Osteocyte (in vitro differentiated cells): ENCODE data around the gene CHRM5. TPM values are rescaled to one million over a fixed set of nuclear protein-coding genes. Genes with fewer than 3 reads are reported as not detected.
"Not testable (repeated sequence)": the region's sequence is repeated elsewhere in the genome, so short reads cannot be mapped to it uniquely, and the experiment has no call there.

ENCODE experiments used
- DNase-seq: peaks from one replicate; pipeline ENCODE4 v3.0.0; 2021; ENCODE audit warnings: mixed read lengths; ENCODE audit not compliant: unreplicated experiment; ENCODE audit errors: extremely low spot score
- H3K27ac Mint-ChIP-seq: one replicate; pipeline ENCODE4 v1.8.0; 2021; ENCODE audit warnings: mild to moderate bottlenecking, mixed read lengths; ENCODE audit not compliant: unreplicated experiment
- H3K27me3 Mint-ChIP-seq: one replicate; pipeline ENCODE4 v1.8.0; 2021; ENCODE audit warnings: mixed read lengths; ENCODE audit not compliant: unreplicated experiment
- H3K36me3 Mint-ChIP-seq: one replicate; pipeline ENCODE4 v1.8.0; 2021; ENCODE audit warnings: mixed read lengths; ENCODE audit not compliant: unreplicated experiment
- H3K4me1 Mint-ChIP-seq: one replicate; pipeline ENCODE4 v1.8.0; 2021; ENCODE audit warnings: mixed read lengths; ENCODE audit not compliant: unreplicated experiment
- H3K4me3 Mint-ChIP-seq: one replicate; pipeline ENCODE4 v1.8.0; 2021; ENCODE audit warnings: mild to moderate bottlenecking, moderate library complexity, mixed read lengths; ENCODE audit not compliant: unreplicated experiment
- H3K9me3 Mint-ChIP-seq: one replicate; pipeline ENCODE4 v1.8.0; 2021; ENCODE audit warnings: mixed read lengths; ENCODE audit not compliant: unreplicated experiment
- total RNA-seq: library from RNA; stranded (reverse); gene quantifications from 2 replicates; pipeline ENCODE4 v1.2.1, GENCODE V29; 2021
- TF ChIP-seq, protein P1 (sequence below): fragments of 200-600 bp; sonication (generic); IDR thresholded peaks from 2 replicates; pipeline ENCODE4 v1.5.0; 2021; ENCODE audit warnings: antibody characterized with exemption, mild to moderate bottlenecking, moderate library complexity

Gene CHRM5
- total RNA-seq, 1 donor from 2014 or later = not detected

DNA sequence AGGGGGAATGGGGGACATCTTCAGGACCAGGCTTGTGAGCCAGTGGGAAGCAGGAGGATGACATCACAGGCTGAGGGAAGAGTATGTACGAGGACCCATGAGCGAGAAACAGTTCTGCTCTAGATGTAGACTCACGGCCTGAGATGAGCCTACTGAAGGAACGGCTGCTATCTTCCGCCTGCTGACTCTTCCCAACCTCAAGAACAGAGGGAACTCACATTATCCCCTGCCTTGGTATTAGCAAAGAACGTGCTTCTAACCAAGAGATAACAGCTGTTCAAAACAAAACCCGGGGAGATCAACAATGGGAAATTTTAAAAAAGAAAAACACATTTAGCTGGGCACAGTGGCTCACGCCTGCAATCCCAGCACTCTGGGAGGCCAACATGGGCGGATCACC, 45.4 kb downstream of the CHRM5 start:
- TF ChIP-seq, protein P1, sequence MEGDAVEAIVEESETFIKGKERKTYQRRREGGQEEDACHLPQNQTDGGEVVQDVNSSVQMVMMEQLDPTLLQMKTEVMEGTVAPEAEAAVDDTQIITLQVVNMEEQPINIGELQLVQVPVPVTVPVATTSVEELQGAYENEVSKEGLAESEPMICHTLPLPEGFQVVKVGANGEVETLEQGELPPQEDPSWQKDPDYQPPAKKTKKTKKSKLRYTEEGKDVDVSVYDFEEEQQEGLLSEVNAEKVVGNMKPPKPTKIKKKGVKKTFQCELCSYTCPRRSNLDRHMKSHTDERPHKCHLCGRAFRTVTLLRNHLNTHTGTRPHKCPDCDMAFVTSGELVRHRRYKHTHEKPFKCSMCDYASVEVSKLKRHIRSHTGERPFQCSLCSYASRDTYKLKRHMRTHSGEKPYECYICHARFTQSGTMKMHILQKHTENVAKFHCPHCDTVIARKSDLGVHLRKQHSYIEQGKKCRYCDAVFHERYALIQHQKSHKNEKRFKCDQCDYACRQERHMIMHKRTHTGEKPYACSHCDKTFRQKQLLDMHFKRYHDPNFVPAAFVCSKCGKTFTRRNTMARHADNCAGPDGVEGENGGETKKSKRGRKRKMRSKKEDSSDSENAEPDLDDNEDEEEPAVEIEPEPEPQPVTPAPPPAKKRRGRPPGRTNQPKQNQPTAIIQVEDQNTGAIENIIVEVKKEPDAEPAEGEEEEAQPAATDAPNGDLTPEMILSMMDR = no peak
- no peak for DNase-seq
- Mint-ChIP-seq H3K36me3 (peaks cover 5% of the 10 kb centered on the region), H3K4me1 (peaks cover 33% of the 10 kb centered on the region), H3K9me3 (no peaks in the 10 kb centered on the region), H3K27me3 (no peaks in the 10 kb centered on the region), H3K27ac (no peak overlapping the region), H3K4me3 (no peak overlapping the region)

DNA sequence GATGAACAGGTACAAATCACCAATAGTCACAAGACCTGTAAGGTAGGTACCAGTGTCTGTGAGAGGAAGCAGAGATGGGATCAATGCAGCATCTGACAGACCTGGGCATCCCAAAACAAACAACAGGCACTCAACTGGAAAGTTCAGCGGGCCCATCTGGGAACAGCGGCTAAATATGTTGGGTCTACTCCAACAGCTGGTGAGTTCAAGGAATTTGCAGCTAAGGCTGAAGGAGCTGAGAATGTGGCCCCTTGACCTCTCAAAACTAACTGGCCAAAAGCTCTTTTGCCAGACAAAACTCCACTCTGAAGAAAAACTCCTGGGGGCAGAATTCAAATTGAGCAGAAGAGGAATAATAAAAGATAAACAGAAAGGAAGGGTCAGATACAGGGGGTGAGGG, 46.3 kb downstream of the CHRM5 start:
- DNase-seq = no peak
- peak overlapping the region; percentile 78 for H3K27ac Mint-ChIP-seq
- H3K4me3 Mint-ChIP-seq = no peak overlapping the region
- H3K9me3 Mint-ChIP-seq = no peaks in the 10 kb centered on the region
- H3K36me3 Mint-ChIP-seq = peaks cover 5% of the 10 kb centered on the region
- H3K4me1 Mint-ChIP-seq = peaks cover 33% of the 10 kb centered on the region
- H3K27me3 Mint-ChIP-seq = no peaks in the 10 kb centered on the region
- TF ChIP-seq, protein P1 = no peak

DNA sequence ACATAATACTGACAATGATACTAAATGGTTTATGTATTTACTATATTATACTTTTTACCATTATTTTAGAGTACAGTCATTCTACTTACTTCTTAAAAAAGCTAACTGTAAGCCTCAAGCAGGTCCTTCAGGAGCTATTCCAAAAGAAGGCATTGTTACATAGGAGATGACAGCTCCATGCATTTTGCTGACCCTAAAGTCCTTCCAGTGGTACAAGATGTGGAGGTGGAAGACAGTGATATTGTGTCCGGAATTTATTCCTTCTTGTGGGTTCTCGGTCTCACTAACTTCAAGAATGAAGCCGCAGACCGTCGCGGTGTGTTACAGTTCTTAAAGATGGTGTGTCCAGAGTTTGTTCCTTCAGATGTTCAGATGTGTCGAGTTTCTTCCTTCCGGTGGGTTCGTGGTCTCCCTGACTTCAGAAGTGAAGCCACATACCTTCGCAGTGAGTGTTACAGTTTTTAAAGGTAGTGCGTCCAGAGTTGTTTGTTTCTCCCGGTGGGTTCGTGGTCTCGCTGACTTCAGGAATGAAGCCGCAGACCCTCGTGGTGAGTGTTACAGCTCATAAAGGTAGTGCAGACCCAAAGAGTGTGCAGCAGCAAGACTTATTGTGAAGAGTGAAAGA, 49.8 kb downstream of the CHRM5 start:
- Mint-ChIP-seq H3K9me3 (no peaks in the 10 kb centered on the region), H3K4me1 (peaks cover 27% of the 10 kb centered on the region), H3K36me3 (peaks cover 6% of the 10 kb centered on the region), H3K4me3 (no peak overlapping the region), H3K27ac (no peak overlapping the region), H3K27me3 (no peaks in the 10 kb centered on the region)
- TF ChIP-seq, protein P1 = no peak
- DNase-seq = no peak

DNA sequence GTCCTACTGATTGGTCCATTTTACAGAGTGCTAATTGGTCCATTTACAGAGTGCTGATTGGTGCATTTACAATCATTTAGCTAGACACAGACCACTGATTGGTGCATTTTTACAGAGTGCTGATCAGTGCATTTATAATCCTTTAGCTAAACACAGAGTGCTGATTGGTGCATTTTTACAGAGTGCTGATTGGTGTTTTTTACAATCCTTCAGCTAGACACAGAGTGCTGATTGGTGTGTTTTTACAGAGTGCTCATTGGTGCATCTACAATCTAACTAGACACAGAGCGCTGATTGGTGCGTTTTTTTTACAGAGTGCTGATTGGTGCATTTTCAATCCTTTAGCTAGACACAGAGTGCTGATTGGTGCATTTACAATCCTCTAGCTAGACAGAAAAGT, 50.4 kb downstream of the CHRM5 start:
- H3K36me3 Mint-ChIP-seq, H3K27me3 Mint-ChIP-seq, H3K9me3 Mint-ChIP-seq, H3K27ac Mint-ChIP-seq, H3K4me3 Mint-ChIP-seq, DNase-seq: not testable (repeated sequence)
- peaks cover 25% of the 10 kb centered on the region for H3K4me1 Mint-ChIP-seq

DNA sequence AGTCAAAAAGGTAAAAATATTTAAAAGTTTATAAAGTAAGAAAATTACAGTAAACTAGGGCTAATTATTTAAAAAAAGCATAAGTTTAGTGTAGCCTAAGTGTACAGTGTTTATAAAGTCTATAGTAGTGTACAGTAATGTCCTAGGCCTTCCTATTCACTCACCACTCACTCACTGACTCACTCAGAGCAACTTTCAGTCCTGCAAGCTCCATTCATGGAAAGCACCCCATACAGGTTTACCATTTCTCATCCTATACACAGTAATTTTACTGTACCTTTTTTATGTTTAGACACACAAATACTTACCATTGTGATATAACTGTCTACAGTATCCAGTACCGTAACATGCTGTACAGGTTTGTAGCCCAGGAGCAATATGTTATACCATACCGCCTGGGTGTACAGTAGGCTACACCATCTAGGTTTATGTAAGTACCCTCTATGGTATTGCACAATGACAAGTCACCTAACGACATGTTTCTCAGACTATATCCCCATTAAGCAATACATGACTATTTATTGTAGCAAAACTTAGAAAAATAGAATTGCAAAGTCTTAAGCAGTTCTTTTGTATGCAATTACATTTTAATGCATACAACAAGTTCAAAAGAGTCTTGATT, 51.2 kb downstream of the CHRM5 start:
- DNase-seq = no peak
- no peak overlapping the region for H3K27ac Mint-ChIP-seq
- no peaks in the 10 kb centered on the region for H3K9me3 Mint-ChIP-seq
- no peak overlapping the region for H3K4me3 Mint-ChIP-seq
- TF ChIP-seq, protein P1 = no peak
- peaks cover 6% of the 10 kb centered on the region for H3K36me3 Mint-ChIP-seq
- H3K27me3 Mint-ChIP-seq = no peaks in the 10 kb centered on the region
- H3K4me1 Mint-ChIP-seq = peaks cover 20% of the 10 kb centered on the region
